ENCODE results near the gene PRKCZ.

The PRKCZ gene

GRCh38 chr1:2068951-2069350, 18.7 kb downstream of the PRKCZ start:
- DNase-seq = no peak

GRCh38 chr1:2070016-2070415, 19.8 kb downstream of the PRKCZ start:
- no peak for DNase-seq

GRCh38 chr1:2070800-2071530, 20.8 kb downstream of the PRKCZ start:
- no peak for DNase-seq

- DNase-seq = no peak
Observed at GRCh38 chr1:2072109-2072806, 22.0 kb downstream of the PRKCZ start.

- no peak for DNase-seq
Observed at GRCh38 chr1:2072891-2073290, 22.7 kb downstream of the PRKCZ start.

GRCh38 chr1:2073382-2074230, 23.4 kb downstream of the PRKCZ start:
- no peak for DNase-seq

- DNase-seq = no peak
Observed at GRCh38 chr1:2074396-2074795, 24.2 kb downstream of the PRKCZ start.

- DNase-seq = no peak
Observed at GRCh38 chr1:2074944-2075740, 24.9 kb downstream of the PRKCZ start.

GRCh38 chr1:2076826-2077225, 26.6 kb downstream of the PRKCZ start:
- no peak for DNase-seq

- no peak for DNase-seq
Observed at GRCh38 chr1:2078170-2078569, 28.0 kb downstream of the PRKCZ start.

GRCh38 chr1:2079396-2080085, 29.3 kb downstream of the PRKCZ start:
- no peak for DNase-seq

GRCh38 chr1:2080140-2080539, 29.9 kb downstream of the PRKCZ start:
- DNase-seq = no peak

GRCh38 chr1:2080884-2081283, 30.7 kb downstream of the PRKCZ start:
- DNase-seq = no peak

GRCh38 chr1:2081326-2081885, 31.2 kb downstream of the PRKCZ start:
- DNase-seq = no peak

- no peak for DNase-seq
Observed at GRCh38 chr1:2082064-2082463, 31.9 kb downstream of the PRKCZ start.

GRCh38 chr1:2083666-2084065, 33.5 kb downstream of the PRKCZ start:
- DNase-seq = no peak

GRCh38 chr1:2084306-2084705, 34.1 kb downstream of the PRKCZ start:
- no peak for DNase-seq

GRCh38 chr1:2085080-2085479, 34.9 kb downstream of the PRKCZ start:
- DNase-seq = no peak

GRCh38 chr1:2086446-2087078, 36.4 kb downstream of the PRKCZ start:
- no peak for DNase-seq

GRCh38 chr1:2087766-2088165, 37.6 kb downstream of the PRKCZ start:
- no peak for DNase-seq

GRCh38 chr1:2088458-2088857, 38.2 kb downstream of the PRKCZ start:
- no peak for DNase-seq
